ENCODE results near the gene TBC1D24.
"Not testable (repeated sequence)": the region's sequence is repeated elsewhere in the genome, so short reads cannot be mapped to it uniquely, and the experiment has no call there.

DNA sequence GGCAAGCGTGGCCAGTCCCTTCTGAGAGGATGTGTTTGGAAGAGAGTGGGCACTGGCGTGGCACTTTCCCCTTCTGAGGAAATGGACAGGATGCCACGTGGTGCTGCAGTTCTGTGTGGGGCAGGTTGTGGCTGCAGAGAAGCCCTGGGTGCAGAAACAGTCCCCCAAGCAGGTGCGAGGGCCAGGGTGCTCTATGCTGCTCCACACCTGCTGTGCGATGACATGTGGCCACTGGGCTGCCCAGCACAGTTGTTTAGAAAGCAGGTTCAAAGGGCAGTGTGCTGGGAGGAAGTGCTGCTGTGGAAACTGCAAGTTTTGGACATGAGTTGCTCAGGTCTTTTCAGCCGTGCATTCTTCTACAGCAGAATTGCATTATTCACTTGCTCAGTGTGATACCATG, 66.5 kb downstream of the TBC1D24 start:
- TF ChIP-seq, protein P1, sequence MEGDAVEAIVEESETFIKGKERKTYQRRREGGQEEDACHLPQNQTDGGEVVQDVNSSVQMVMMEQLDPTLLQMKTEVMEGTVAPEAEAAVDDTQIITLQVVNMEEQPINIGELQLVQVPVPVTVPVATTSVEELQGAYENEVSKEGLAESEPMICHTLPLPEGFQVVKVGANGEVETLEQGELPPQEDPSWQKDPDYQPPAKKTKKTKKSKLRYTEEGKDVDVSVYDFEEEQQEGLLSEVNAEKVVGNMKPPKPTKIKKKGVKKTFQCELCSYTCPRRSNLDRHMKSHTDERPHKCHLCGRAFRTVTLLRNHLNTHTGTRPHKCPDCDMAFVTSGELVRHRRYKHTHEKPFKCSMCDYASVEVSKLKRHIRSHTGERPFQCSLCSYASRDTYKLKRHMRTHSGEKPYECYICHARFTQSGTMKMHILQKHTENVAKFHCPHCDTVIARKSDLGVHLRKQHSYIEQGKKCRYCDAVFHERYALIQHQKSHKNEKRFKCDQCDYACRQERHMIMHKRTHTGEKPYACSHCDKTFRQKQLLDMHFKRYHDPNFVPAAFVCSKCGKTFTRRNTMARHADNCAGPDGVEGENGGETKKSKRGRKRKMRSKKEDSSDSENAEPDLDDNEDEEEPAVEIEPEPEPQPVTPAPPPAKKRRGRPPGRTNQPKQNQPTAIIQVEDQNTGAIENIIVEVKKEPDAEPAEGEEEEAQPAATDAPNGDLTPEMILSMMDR (IDR thresholded peaks at IDR 0.05), result not testable (repeated sequence)
- not testable (repeated sequence) for TF ChIP-seq ZFX (IDR thresholded peaks at IDR 0.05; ENCODE audit: borderline replicate concordance)

Measured in 22Rv1 (cell line).